Right lobe of liver (tissue), 4 donors: ENCODE results near the gene LIFR.

Experiments used
- POLR2A ChIP-seq: fragments of 450-650 bp; IDR thresholded peaks from one replicate; pipeline ENCODE4 v1.6.1; 2017; ENCODE audit warnings: antibody characterized with exemption, mild to moderate bottlenecking
- TF ChIP-seq, protein P1 (sequence below), 4 donors: fragments of 200-600 bp in 3 of 4; fragments of 450-650 bp in 1 of 4; IDR thresholded peaks; one replicate each; pipeline versions ENCODE4 v1.5.1 to v1.8.0; 2016 to 2022; ENCODE audit warnings: antibody characterized with exemption in 4 of 4, mild to moderate bottlenecking in 2 of 4
- donor health status: DM: no; HTN: no; CAD: no.
- donor health status: DM: no; HTN: no; CAD: no.
- donor health status: DM: no; HTN: yes; CAD: no.

DNA sequence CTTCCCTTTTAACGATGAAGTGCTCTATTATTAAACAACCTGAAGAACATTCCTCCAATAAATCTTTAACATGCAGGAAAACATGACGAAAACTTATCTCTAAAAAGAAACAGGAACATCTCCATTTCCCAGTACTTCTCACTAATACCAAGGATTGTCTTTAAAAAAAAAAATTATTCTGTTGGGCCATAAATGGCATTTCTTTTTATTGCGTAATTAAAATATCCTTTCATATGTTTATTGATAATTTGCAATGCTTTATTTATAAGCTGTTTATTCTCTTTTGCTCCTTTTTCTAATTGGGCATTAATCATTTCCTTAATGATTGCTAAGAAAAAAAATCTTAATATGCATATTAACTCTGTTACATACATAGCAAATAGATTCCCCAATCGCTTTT lies 18.9 kb downstream of the LIFR start:
- TF ChIP-seq, protein P1, sequence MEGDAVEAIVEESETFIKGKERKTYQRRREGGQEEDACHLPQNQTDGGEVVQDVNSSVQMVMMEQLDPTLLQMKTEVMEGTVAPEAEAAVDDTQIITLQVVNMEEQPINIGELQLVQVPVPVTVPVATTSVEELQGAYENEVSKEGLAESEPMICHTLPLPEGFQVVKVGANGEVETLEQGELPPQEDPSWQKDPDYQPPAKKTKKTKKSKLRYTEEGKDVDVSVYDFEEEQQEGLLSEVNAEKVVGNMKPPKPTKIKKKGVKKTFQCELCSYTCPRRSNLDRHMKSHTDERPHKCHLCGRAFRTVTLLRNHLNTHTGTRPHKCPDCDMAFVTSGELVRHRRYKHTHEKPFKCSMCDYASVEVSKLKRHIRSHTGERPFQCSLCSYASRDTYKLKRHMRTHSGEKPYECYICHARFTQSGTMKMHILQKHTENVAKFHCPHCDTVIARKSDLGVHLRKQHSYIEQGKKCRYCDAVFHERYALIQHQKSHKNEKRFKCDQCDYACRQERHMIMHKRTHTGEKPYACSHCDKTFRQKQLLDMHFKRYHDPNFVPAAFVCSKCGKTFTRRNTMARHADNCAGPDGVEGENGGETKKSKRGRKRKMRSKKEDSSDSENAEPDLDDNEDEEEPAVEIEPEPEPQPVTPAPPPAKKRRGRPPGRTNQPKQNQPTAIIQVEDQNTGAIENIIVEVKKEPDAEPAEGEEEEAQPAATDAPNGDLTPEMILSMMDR (IDR thresholded peaks at IDR 0.05) = no peak
- no peak for TF ChIP-seq POLR2A
